ENCODE measurements around the gene NF2. TPM values are rescaled to one million over a fixed set of nuclear protein-coding genes. Genes with fewer than 3 reads are reported as not detected.

The NF2 gene
- total RNA-seq, 1 experiment from 2014 or later = 92.4 TPM

DNA sequence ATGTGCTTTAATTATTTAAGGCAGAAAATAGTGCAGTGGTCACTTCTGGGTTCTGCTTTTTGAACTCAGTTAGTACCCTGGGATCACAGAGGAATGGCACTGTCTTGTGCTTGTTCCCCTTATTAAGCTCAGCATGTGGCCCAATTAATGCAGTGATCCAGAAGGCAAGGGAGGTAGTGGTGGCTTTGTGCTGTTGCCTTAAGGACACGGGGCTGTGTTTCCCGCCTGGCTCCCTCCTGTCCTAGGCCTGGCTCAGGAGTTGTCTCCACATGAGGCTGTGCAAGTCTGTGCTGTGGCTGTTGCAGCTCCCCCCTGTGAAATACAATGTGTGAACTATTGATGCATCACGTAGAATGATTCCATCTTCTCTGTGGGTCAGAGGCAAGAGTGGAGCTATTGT lies 67.2 kb downstream of the NF2 start:
- no peaks in the 10 kb centered on the region for H3K9me3 Mint-ChIP-seq (ENCODE audit: unreplicated experiment)
- intact Hi-C loops (cut with micrococcal nuclease) = no loop called here
- no peak overlapping the region for H3K4me3 Mint-ChIP-seq (ENCODE audit: unreplicated experiment)
- H3K27ac Mint-ChIP-seq (ENCODE audit: low read depth, unreplicated experiment) = no peak overlapping the region
- no peak for DNase-seq (ENCODE audit: unreplicated experiment)
- POLR2A ChIA-PET = no interaction called here
- TF ChIP-seq, protein P1, sequence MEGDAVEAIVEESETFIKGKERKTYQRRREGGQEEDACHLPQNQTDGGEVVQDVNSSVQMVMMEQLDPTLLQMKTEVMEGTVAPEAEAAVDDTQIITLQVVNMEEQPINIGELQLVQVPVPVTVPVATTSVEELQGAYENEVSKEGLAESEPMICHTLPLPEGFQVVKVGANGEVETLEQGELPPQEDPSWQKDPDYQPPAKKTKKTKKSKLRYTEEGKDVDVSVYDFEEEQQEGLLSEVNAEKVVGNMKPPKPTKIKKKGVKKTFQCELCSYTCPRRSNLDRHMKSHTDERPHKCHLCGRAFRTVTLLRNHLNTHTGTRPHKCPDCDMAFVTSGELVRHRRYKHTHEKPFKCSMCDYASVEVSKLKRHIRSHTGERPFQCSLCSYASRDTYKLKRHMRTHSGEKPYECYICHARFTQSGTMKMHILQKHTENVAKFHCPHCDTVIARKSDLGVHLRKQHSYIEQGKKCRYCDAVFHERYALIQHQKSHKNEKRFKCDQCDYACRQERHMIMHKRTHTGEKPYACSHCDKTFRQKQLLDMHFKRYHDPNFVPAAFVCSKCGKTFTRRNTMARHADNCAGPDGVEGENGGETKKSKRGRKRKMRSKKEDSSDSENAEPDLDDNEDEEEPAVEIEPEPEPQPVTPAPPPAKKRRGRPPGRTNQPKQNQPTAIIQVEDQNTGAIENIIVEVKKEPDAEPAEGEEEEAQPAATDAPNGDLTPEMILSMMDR (IDR thresholded peaks at IDR 0.05; ENCODE audit: unreplicated experiment) = no peak
- no peaks in the 10 kb centered on the region for H3K4me1 Mint-ChIP-seq (ENCODE audit: insufficient read depth, unreplicated experiment)
- no peaks in the 10 kb centered on the region for H3K27me3 Mint-ChIP-seq (ENCODE audit: insufficient read depth, unreplicated experiment)
- H3K36me3 Mint-ChIP-seq (ENCODE audit: insufficient read depth, unreplicated experiment) = peaks cover 83% of the 10 kb centered on the region
- BruUV-seq (replicated peaks) = no TSS peak
- CTCF ChIA-PET = interaction anchor here (0.5 to 0.7 kb wide), 2 partner anchors 309 to 803 kb away, joined by 4 read pairs; no protein-coding TSS in a partner anchor

DNA sequence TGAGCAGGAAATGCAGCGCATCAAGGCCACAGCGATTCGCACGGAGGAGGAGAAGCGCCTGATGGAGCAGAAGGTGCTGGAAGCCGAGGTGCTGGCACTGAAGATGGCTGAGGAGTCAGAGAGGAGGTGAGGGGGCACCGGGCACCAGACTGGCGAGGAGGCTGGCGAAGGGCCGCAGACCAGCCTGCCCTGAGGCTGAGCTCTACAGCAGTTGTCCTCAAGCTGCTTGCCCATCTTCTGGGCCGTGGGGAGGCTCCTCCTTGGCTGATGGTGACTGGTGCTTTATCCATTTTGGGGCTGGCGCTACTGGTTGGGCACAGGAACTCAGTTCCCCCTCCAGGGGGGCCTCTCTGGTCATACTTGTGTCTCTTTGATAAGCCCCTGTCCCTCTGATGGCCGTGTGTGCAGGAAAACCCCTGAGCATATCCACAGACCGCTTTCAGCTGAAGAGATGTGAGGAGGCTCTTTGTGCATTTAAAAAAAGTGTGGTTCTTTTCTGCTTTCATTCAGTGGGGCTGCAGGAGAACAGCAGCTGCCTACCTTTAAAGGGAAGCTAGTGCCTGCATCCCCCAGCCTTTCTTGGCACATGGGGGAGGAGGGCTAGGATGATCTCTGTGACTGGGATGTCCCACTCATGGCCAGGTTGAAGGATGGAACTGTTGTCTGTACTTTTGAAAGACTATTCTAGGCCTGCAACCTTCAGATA lies 70.1 kb downstream of the NF2 start:
- TF ChIP-seq, protein P1 (IDR thresholded peaks at IDR 0.05; ENCODE audit: unreplicated experiment) = no peak
- H3K4me3 Mint-ChIP-seq (ENCODE audit: unreplicated experiment) = no peak overlapping the region
- POLR2A ChIA-PET = no interaction called here
- H3K4me1 Mint-ChIP-seq (ENCODE audit: insufficient read depth, unreplicated experiment) = no peaks in the 10 kb centered on the region
- intact Hi-C loops (cut with micrococcal nuclease) = no loop called here
- no peaks in the 10 kb centered on the region for H3K27me3 Mint-ChIP-seq (ENCODE audit: insufficient read depth, unreplicated experiment)
- H3K27ac Mint-ChIP-seq (ENCODE audit: low read depth, unreplicated experiment) = no peak overlapping the region
- DNase-seq (ENCODE audit: unreplicated experiment) = no peak
- CTCF ChIA-PET = interaction anchor here (0.6 to 1.3 kb wide), 3 partner anchors 9 to 16 kb away, joined by 3 to 6 read pairs (median 3); no protein-coding TSS in a partner anchor
- H3K9me3 Mint-ChIP-seq (ENCODE audit: unreplicated experiment) = no peaks in the 10 kb centered on the region
- BruUV-seq (replicated peaks) = no TSS peak
- H3K36me3 Mint-ChIP-seq (ENCODE audit: insufficient read depth, unreplicated experiment) = peaks cover 93% of the 10 kb centered on the region

DNA sequence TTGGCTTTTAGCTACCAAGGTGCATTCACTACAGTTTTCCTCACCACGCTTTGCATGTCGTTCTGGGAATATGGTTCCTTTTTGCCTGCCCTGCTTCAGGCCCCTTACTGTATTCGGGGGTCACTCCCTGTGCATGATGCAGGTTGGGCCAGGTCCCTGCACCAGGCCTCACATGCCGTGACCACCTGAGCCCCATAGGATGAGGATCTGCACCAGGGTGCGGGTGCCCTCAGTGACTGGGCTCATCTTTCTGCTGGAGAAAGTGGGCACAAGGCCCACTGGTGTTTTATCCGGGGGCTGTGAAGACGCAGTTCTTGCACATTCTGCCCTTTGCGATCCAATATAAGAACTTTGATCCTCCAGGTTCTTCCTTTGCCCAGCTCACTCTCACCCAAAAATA lies 70.7 kb downstream of the NF2 start:
- intact Hi-C loops (cut with micrococcal nuclease) = no loop called here
- no peak overlapping the region for H3K27ac Mint-ChIP-seq (ENCODE audit: low read depth, unreplicated experiment)

DNA sequence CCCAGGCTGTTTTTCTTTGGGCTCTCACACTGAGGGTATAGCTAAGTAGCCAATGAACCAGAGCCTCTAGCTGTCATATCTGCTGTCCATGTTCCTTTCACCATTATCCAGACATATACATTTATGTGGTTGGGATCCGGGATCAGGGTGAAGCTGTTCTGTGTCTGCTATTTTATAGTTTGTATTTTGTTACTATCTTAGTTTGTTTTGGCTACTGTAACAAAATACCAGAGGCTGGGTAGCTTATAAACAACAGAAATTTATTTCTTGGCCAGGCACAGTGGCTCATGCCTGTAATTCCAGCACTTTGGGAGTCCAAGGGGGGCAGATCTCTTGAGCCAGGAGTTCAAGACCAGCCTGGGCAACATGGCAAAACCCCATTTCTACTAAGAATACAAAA lies 75.9 kb downstream of the NF2 start:
- ChIA-PET CTCF (interaction anchor here (0.5 to 0.6 kb wide), 2 partner anchors 144 to 644 kb away, joined by 3 to 7 read pairs; no protein-coding TSS in a partner anchor), POLR2A (interaction anchor here (0.6 kb wide), 1 partner anchor 621 kb away, joined by 4 read pairs; no protein-coding TSS in a partner anchor)
- H3K36me3 Mint-ChIP-seq (ENCODE audit: insufficient read depth, unreplicated experiment) = peaks cover 87% of the 10 kb centered on the region
- no peaks in the 10 kb centered on the region for H3K4me1 Mint-ChIP-seq (ENCODE audit: insufficient read depth, unreplicated experiment)
- no peak overlapping the region for H3K4me3 Mint-ChIP-seq (ENCODE audit: unreplicated experiment)
- TF ChIP-seq, protein P1 (IDR thresholded peaks at IDR 0.05; ENCODE audit: unreplicated experiment) = no peak
- H3K27ac Mint-ChIP-seq (ENCODE audit: low read depth, unreplicated experiment) = no peak overlapping the region
- no peak for DNase-seq (ENCODE audit: unreplicated experiment)
- H3K9me3 Mint-ChIP-seq (ENCODE audit: unreplicated experiment) = no peaks in the 10 kb centered on the region
- no TSS peak for BruUV-seq (replicated peaks)
- intact Hi-C loops (cut with micrococcal nuclease) = no loop called here
- no peaks in the 10 kb centered on the region for H3K27me3 Mint-ChIP-seq (ENCODE audit: insufficient read depth, unreplicated experiment)

More for the DNA sequence above, 70.7 kb downstream of the NF2 start:
- Mint-ChIP-seq H3K36me3 (ENCODE audit: insufficient read depth, unreplicated experiment) (peaks cover 93% of the 10 kb centered on the region), H3K4me1 (ENCODE audit: insufficient read depth, unreplicated experiment) (no peaks in the 10 kb centered on the region), H3K4me3 (ENCODE audit: unreplicated experiment) (no peak overlapping the region), H3K27me3 (ENCODE audit: insufficient read depth, unreplicated experiment) (no peaks in the 10 kb centered on the region), H3K9me3 (ENCODE audit: unreplicated experiment) (no peaks in the 10 kb centered on the region)
- TF ChIP-seq, protein P1 (IDR thresholded peaks at IDR 0.05; ENCODE audit: unreplicated experiment) = no peak
- no peak for DNase-seq (ENCODE audit: unreplicated experiment)
- BruUV-seq (replicated peaks) = no TSS peak
- CTCF ChIA-PET = interaction anchor here (0.6 to 1.3 kb wide), 5 partner anchors 9 to 414 kb away, joined by 3 to 6 read pairs (median 3); no protein-coding TSS in a partner anchor
- POLR2A ChIA-PET = no interaction called here

All from MCF 10A (cell line).